ENCODE data around the gene SLC6A15.

The SLC6A15 gene

DNA sequence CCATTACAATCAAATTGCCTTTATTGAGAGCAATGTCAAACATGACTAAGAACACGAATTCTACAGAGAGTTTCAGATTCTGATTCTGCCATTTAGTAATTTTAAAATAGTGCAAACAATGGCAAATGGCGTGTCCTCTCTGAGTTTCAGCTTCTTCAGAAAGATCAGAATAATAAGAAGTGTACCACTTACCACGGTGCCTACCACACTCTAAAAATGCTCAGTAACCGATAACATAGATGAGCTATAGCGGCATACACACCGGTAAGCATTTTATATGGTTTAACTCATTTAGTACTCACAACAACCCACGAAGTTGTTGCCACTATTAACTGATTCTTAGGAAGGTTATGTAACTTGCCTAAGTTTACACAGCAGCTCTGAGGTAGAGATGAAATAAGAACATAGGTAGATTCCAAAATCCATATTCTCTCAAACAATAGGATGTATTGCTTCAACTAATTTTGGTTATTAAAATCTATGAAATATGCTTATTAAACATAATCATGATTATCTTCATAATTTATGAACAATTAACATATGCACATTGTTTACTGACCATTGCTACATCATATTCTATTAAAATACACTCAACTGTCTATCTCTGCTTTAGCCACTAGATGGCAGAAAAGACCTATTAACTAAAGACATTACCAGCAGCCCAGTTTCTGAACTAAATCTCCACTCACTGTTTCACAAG is 38.3 kb downstream of the SLC6A15 start:
- no peak for DNase-seq

DNA sequence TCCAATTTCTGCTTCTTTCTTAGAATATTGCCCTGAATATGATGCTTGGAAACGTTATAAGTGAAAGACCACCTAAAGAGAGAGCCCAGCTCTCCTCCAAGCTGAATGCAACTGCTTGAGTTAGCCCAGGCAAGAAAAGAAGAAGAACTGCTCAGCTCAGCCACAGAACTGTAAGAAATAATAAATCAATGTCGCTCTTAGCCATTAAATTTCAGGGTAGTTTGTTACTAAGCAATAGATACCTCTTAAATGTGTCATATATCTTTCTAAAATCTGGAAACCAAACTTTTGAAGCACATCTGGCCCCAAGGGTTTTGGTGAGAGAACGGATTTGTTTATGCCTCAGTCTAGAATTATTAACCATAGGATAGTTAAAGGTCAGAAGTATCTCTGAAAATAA is 50.4 kb downstream of the SLC6A15 start:
- no peak for DNase-seq

- DNase-seq, result no peak
Observed at GRCh38 chr12:84860718-84861117, 51.9 kb downstream of the SLC6A15 start.

GRCh38 chr12:84858796-84859195 is 53.8 kb downstream of the SLC6A15 start:
- no peak for DNase-seq

- DNase-seq, result no peak
Observed at GRCh38 chr12:84857525-84858208, 54.9 kb downstream of the SLC6A15 start.

GRCh38 chr12:84856156-84856900 is 56.3 kb downstream of the SLC6A15 start:
- no peak for DNase-seq

- DNase-seq, result no peak
Observed at GRCh38 chr12:84843593-84844144, 68.9 kb downstream of the SLC6A15 start.

GRCh38 chr12:84842406-84843013 is 70.1 kb downstream of the SLC6A15 start:
- DNase-seq, result no peak

DNA sequence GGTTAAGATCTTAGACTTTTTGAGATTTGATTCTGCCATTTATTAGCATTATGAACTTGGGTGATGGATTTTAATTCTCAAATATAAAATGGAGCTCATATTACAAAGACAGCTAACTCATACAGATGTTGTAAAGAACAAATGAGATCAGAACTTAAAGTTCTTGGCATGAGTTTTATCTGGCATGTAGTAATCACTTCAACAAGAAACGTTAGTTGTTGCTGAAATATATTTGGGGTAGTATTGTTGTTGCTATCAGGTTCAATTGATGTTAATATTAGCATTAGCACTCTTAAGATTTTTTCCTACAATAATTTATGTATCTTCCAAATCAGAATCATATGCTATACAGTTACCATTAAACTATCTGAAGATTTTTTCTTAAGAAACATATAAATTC is 71.0 kb downstream of the SLC6A15 start:
- no peak for DNase-seq

DNA sequence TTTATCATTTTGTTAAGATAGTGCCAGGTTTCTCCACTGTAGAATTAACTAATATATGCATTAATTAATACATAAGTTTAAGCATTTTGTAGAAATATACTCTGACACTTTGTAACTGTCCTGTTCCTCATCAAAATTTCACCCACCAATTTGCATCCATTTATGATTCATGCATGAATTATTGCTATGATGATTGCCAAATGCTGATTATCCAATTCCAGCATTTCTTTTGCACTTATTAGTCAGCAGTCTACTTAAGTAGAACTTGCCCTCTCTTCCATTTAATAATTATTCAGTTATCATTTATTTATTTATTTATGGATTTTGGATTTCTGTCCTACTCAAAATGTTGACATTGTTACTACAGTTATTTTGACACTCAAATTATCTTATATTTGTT is 72.2 kb downstream of the SLC6A15 start:
- no peak for DNase-seq

GRCh38 chr12:84826925-84827324 is 85.7 kb downstream of the SLC6A15 start:
- no peak for DNase-seq

GRCh38 chr12:84825149-84825548 is 87.5 kb downstream of the SLC6A15 start:
- no peak for DNase-seq

GRCh38 chr12:84822525-84822924 is 90.1 kb downstream of the SLC6A15 start:
- DNase-seq, result no peak

DNA sequence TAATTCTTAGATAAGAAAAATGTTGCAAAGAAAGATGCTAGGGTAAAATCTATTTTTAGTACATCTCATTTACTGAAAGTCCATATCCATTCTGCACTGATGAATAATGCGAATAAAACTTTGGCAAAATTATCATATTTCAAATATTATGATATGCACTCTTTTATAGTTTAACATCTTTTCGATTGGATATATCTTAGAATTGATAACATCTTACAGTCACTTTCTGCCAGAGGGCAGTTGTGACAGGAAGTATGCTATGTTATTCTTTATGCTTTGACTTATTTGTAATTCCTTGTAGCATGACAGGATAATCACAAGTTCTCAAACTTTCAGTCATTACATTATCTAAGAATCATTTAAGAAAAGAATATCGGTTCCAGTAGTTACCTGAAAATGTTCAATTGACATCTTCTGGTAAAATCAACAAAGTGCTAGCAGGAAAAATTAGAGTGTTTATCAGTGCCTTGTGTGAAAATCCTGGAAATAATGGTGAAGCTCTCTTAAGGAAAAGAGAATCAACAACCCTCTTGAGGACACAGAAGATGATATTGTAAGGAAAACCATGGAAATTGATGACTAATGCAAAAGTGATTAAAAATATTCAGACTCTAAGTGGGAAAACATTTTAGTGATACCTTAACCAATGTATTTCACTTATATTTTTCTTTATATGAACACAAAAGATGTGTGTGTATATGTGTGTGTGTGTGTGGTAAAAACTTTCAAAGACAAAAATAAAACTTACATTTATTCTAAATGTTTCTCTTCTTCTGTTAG is 95.5 kb downstream of the SLC6A15 start:
- no peak for DNase-seq

DNA sequence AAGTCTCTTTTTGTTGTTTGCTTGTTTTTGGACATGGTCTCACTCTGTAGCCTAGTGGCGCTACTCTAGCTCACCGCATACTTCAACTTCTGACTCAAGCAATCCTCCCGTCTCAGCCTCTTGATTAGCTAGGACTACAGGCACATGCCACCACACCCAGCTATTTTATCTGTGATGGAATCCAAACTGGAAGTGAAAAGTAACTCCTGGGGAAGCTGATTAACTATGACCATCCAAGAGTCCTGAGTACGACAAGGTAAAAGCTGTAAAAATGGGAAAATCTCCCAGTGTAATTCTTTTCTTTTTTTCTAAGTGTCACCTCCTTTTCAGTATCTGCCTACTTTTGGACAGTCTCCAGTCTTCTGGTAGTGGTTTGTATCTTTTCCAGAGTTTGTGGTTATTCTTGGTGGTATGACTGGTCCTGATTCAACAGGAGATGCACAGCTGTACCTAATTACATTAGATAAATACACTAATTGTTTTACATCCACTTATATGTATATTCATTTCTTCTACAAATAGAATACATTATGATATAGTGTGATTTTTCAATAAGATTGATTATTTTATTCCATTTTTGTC is 97.8 kb downstream of the SLC6A15 start:
- no peak for DNase-seq

GRCh38 chr12:84813780-84814663 is 98.6 kb downstream of the SLC6A15 start:
- no peak for DNase-seq

- no peak for DNase-seq
Observed at GRCh38 chr12:84811291-84811690, 101.3 kb downstream of the SLC6A15 start.

DNA sequence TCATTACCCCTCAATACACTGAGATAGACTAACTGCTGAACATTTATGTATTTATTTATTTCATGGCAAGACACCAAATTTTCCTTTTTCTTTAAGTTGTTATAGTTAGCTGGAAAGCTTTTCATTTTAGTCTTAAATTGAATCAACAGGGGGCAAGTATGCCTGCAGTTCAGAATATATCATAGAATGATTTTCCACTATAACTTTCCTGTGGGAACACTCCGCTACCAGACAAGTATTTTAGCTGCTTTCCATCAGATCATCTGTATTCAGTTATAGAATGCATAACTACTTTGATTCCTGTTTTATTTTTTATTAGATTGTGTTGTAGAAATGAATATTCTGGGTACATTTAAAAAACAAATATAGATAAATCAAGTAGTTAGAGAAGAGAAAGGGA is 102.0 kb downstream of the SLC6A15 start:
- no peak for DNase-seq
